Gastroesophageal sphincter (tissue), 4 donors: ENCODE data around the gene ATP6V1E1. TPM values are rescaled to one million over a fixed set of nuclear protein-coding genes. Genes with fewer than 3 reads are reported as not detected.

Source experiments
- ATAC-seq: fragments of 150-250 bp; one replicate; pipeline ENCODE4 v1.9.1; 2016; ENCODE audit warnings: mild to moderate bottlenecking, moderate library complexity
- H3K27ac ChIP-seq, 4 donors: fragments of 200-600 bp; sonication (generic) in 3 of 4; 1 replicate in 3 of 4; 2 replicates in 1 of 4; pipeline ENCODE4 v1.5.1; 2016 to 2019
- H3K27me3 ChIP-seq: fragments of 200-600 bp; sonication (generic); one replicate; pipeline ENCODE4 v1.5.1; 2019
- H3K36me3 ChIP-seq, 2 donors: fragments of 200-600 bp; sonication (generic); one replicate each; pipeline ENCODE4 v1.5.1; 2019; ENCODE audit warnings: control low read depth in 1 of 2
- H3K4me1 ChIP-seq, 3 donors: fragments of 200-600 bp; sonication (generic); 1 replicate in 2 of 3; 2 replicates in 1 of 3; pipeline ENCODE4 v1.5.1; 2016 to 2019; ENCODE audit warnings: control low read depth in 2 of 3
- H3K4me3 ChIP-seq, 2 donors: fragments of 200-600 bp; sonication (generic); one replicate each; pipeline ENCODE4 v1.5.1; 2019; ENCODE audit warnings: mild to moderate bottlenecking in 1 of 2, moderate library complexity in 1 of 2
- H3K9me3 ChIP-seq, 3 donors: fragments of 200-600 bp; sonication (generic); one replicate each; pipeline ENCODE4 v1.5.1; 2017 to 2019; ENCODE audit warnings: control low read depth in 2 of 3
- EP300 ChIP-seq: sonication (generic); formaldehyde crosslinking; IDR thresholded peaks from one replicate; pipeline ENCODE4 v1.6.1; 2017; ENCODE audit warnings: antibody characterized with exemption, mild to moderate bottlenecking
- POLR2A ChIP-seq, 2 donors: fragments of 450-650 bp; IDR thresholded peaks; one replicate each; pipeline ENCODE4 v1.6.1; 2017; ENCODE audit warnings: antibody characterized with exemption in 2 of 2, mild to moderate bottlenecking in 2 of 2, moderate library complexity in 1 of 2
- POLR2AphosphoS5 ChIP-seq: sonication (generic); formaldehyde crosslinking; IDR thresholded peaks from one replicate; pipeline ENCODE4 v1.6.1; 2017; ENCODE audit warnings: antibody characterized with exemption
- WGBS, 2 donors: methylation state at CpG; one replicate each; pipeline ENCODE4 v1.1.5; 2018; ENCODE audit warnings: low coverage in 1 of 2; 5-methylcytosine and 5-hydroxymethylcytosine counted together
- total RNA-seq, 4 donors: library from RNA; depleted of rRNA; stranded (reverse); fragments of >200 nt; gene quantifications; one replicate each; pipeline ENCODE4 v1.1.0, GENCODE V29; 2016
- TF ChIP-seq, protein P1 (sequence below), 4 experiments: fragments of 200-600 bp in 2 of 4; fragments of 450-650 bp in 2 of 4; sonication (generic) in 1 of 4; IDR thresholded peaks; one replicate each; pipeline ENCODE4 v1.5.1; 2017 to 2019; ENCODE audit warnings: antibody characterized with exemption in 4 of 4, mild to moderate bottlenecking in 2 of 4, moderate library complexity in 2 of 4

Gene ATP6V1E1
- total RNA-seq, 4 donors from 2014 or later = 146 to 252 (median 195) TPM

DNA sequence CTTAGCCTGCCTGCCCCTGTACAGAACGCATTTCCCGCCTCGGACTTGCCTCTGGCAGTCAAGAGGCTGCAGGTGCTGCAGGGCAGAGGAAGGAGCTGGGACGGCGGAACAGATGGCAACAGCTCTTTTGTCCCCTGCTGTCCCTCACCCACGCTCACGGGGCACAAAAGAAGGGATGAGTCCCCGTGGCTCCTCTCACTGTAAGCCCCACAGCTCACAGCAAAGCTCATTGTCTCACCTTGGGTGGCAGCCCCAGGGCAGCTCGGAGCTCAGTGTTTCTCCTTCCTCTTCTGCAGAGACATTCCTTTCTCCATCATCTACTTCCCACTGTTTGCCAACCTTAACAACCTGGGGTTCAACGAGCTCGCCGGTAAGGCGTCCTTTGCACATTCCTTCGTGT lies 40.9 kb downstream of the ATP6V1E1 start:
- whole genome bisulfite sequencing, 2 donors = 76 to 95% methylated on average over 4 to 8 of the region's 14 CpGs
- no peaks in the 10 kb centered on the region for H3K9me3 ChIP-seq
- no peak overlapping the region for H3K27ac ChIP-seq
- TF ChIP-seq POLR2A (IDR thresholded peaks at IDR 0.05) (no peak), EP300 (no peak), POLR2AphosphoS5 (no peak)
- TF ChIP-seq, protein P1, sequence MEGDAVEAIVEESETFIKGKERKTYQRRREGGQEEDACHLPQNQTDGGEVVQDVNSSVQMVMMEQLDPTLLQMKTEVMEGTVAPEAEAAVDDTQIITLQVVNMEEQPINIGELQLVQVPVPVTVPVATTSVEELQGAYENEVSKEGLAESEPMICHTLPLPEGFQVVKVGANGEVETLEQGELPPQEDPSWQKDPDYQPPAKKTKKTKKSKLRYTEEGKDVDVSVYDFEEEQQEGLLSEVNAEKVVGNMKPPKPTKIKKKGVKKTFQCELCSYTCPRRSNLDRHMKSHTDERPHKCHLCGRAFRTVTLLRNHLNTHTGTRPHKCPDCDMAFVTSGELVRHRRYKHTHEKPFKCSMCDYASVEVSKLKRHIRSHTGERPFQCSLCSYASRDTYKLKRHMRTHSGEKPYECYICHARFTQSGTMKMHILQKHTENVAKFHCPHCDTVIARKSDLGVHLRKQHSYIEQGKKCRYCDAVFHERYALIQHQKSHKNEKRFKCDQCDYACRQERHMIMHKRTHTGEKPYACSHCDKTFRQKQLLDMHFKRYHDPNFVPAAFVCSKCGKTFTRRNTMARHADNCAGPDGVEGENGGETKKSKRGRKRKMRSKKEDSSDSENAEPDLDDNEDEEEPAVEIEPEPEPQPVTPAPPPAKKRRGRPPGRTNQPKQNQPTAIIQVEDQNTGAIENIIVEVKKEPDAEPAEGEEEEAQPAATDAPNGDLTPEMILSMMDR (IDR thresholded peaks at IDR 0.05) = no peak
- no peak for ATAC-seq
- no peaks in the 10 kb centered on the region for H3K4me1 ChIP-seq
- no peak overlapping the region for H3K4me3 ChIP-seq
- H3K36me3 ChIP-seq = peaks cover 0 to 31% of the 10 kb centered on the region in 2 donors
- no peaks in the 10 kb centered on the region for H3K27me3 ChIP-seq

DNA sequence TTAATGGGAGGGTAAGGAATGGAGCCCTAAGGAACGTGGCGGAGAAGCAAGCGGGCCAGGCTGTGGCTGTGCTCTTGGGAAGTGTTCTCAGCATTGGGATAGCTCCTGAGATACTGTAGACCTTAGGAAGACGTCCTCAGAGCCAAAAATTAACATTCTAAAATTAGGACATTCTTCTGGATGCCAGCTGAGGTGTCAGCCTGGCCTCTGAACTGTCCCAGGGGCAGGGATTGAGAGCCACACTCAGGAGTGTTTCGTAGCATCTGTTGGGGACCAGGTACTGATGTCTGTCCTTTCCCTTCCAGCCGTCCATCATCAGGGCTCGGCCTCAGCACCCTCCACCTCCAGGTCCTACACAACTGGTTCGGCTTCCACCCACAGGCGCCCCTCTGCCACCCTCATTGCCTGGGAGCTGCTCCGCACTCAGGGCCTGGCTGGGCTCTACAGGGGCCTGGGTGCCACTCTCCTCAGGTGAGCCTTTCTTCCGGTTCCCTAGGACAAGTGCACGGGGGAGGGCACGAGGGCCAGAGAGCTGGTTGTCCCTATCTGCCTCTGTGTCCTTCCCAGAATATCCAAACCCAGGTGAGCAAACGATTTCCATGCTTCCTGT lies 41.6 kb downstream of the ATP6V1E1 start:
- H3K27ac ChIP-seq = no peak overlapping the region
- no peak for ATAC-seq
- H3K4me3 ChIP-seq = no peak overlapping the region
- no peaks in the 10 kb centered on the region for H3K27me3 ChIP-seq
- H3K9me3 ChIP-seq = no peaks in the 10 kb centered on the region
- whole genome bisulfite sequencing, 2 donors = 87% methylated on average over 10 of the region's 14 CpGs; no CpG with 5 or more reads in 1 of the 2 donors
- no peak for TF ChIP-seq EP300
- TF ChIP-seq POLR2A (IDR thresholded peaks at IDR 0.05) = no peak
- TF ChIP-seq, protein P1 (IDR thresholded peaks at IDR 0.05) = no peak
- no peak for TF ChIP-seq POLR2AphosphoS5
- H3K4me1 ChIP-seq = no peaks in the 10 kb centered on the region
- H3K36me3 ChIP-seq = peaks cover 0 to 24% of the 10 kb centered on the region in 2 donors

DNA sequence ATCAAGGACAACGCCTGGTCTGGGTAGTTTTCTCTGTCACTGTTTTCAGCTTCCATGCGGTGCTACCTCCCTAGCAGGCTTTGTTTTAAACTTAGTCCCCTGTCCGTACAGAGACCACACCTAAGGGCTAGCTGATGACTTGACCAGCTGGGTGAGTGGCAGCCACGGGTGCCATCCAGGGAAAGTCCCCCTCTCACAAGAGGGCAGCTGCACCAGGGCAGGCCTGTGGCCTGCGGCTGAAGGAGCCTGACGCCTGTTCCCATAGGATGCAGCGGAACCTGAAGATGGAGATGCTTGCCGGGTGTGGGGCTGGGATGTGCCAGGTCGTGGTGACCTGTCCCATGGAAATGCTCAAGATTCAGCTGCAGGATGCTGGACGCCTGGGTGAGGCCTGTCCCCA lies 45.4 kb downstream of the ATP6V1E1 start:
- WGBS, 2 donors = 70% methylated on average over 2 of the region's 10 CpGs; no CpG with 5 or more reads in 1 of the 2 donors
- Histone ChIP-seq H3K27me3 (peaks cover 8% of the 10 kb centered on the region), H3K4me3 (no peak overlapping the region), H3K4me1 (peaks cover 0 to 5% (median 0%) of the 10 kb centered on the region in 3 donors), H3K9me3 (no peaks in the 10 kb centered on the region), H3K36me3 (no peaks in the 10 kb centered on the region), H3K27ac (no peak overlapping the region)
- no peak for TF ChIP-seq EP300
- TF ChIP-seq POLR2A (IDR thresholded peaks at IDR 0.05) = no peak
- TF ChIP-seq POLR2AphosphoS5 = no peak
- TF ChIP-seq, protein P1 (IDR thresholded peaks at IDR 0.05) = no peak
- ATAC-seq = no peak

DNA sequence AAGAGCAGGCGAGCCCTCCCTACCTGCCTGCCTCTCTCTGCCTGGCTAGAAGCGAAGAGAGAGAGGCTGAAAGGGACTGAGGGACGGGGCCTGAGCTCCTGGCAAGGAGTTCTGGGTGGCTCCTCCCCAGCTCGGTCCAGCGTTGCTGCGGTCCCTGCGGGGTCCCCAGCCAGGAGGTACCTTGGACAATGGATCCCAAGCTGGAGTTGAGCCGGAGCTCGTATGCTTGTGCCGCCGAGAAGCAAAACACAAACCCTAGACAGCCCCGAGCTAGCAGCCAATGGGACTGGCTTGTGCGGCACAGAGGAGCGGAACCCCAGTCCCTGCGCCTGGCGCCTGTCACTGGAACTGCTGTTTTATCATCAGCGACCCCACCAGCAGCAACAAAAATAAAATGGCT lies 46.9 kb downstream of the ATP6V1E1 start:
- no peaks in the 10 kb centered on the region for H3K36me3 ChIP-seq
- TF ChIP-seq, protein P1 (IDR thresholded peaks at IDR 0.05) = no peak
- TF ChIP-seq POLR2AphosphoS5 (no peak), POLR2A (IDR thresholded peaks at IDR 0.05) (no peak), EP300 (no peak)
- no peaks in the 10 kb centered on the region for H3K9me3 ChIP-seq
- ATAC-seq = no peak
- peaks cover 8% of the 10 kb centered on the region for H3K27me3 ChIP-seq
- no peak overlapping the region for H3K27ac ChIP-seq
- peaks cover 0 to 11% (median 0%) of the 10 kb centered on the region in 3 donors for H3K4me1 ChIP-seq
- H3K4me3 ChIP-seq = no peak overlapping the region
- no CpG with 5 or more reads among the region's 17 CpGs for WGBS, 2 donors

DNA sequence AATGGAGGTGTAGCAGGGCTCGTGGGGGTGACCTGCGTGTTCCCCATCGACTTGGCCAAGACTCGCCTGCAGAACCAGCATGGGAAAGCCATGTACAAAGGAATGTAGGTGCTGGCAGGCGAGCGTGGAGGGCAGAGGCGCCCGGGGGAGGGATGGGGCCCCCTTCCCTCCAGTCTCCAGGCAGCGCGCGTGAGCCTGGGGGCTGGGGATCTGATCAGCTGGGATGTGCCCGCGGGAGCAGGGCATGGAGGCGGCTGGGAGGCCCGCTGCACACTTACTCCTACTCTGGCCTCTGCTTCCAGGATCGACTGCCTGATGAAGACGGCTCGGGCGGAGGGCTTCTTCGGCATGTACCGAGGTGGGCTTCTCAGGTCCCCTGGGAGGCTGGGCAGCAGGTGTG lies 47.5 kb downstream of the ATP6V1E1 start:
- Histone ChIP-seq H3K27me3 (peaks cover 8% of the 10 kb centered on the region), H3K27ac (no peak overlapping the region), H3K36me3 (no peaks in the 10 kb centered on the region), H3K9me3 (no peaks in the 10 kb centered on the region), H3K4me1 (peaks cover 0 to 11% (median 0%) of the 10 kb centered on the region in 3 donors), H3K4me3 (no peak overlapping the region)
- ATAC-seq = no peak
- WGBS, 2 donors = 20 to 52% methylated on average over 2 to 3 of the region's 21 CpGs
- TF ChIP-seq POLR2A (IDR thresholded peaks at IDR 0.05) (no peak), POLR2AphosphoS5 (no peak)
